Stimulated activated CD8-positive, alpha-beta memory T cell treated with anti-CD3 and anti-CD28 coated beads, Interleukin-7, amount 100 ng/mL, for 1 hour (primary cell): ENCODE measurements around the gene LRP8.

Source experiments
- DNase-seq, 2 donors: peaks; one replicate each; pipeline ENCODE4 v3.0.0-alpha.2; 2020; ENCODE audit warnings: low read depth in 2 of 2

LRP8 gene

DNA sequence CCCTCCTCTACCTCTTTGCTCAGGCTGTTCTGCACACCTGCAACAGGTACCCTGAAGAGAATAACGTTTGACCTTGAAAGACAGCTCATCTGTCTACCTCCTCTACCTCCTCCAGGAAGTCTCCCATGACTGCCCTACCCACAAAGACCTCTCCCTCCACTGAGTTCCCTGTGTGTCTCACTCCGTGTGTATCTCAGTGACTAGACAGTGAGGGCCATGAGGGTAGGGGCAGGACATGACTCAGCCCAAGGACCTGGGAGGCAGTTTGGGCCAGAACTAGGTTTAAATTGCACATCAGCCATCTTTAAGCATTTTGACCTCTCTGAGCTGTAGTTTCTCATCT, 32.0 kb upstream of the LRP8 start:
- DNase-seq: no peak

DNA sequence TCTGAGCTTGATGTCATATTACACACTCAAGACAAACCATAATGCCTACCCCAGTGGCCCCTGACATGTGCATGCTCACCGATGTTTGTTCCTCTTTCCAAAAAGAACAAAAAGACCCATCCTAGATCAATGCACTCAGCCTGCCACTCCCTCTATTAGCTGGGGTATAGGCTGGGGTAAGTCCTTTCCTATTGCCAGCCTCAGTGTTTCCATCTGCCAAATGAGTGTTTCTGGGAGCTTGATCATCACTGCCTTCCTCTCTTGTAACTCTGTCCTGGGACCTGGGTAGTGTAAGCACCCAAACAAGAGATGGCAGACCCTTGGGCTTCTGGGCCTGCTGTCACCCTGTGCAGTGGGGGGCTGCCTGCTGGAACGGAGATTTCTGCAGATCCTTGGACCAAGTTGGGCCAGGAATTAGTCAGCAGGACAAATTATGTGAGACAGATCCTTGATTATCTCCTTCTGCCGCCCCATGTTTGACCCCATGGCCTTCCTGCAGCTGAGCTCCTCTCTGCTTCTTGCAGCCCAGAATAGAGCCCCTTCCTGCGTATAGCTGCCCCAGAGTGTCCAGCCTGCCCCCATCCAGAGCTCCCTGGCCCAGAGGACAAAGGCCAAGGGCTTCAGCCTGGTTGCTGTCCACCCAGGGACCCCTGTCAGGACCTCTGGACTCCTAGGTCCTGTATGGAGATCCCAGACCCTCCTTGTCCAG, 31.5 kb upstream of the LRP8 start:
- DNase-seq: no peak

DNA sequence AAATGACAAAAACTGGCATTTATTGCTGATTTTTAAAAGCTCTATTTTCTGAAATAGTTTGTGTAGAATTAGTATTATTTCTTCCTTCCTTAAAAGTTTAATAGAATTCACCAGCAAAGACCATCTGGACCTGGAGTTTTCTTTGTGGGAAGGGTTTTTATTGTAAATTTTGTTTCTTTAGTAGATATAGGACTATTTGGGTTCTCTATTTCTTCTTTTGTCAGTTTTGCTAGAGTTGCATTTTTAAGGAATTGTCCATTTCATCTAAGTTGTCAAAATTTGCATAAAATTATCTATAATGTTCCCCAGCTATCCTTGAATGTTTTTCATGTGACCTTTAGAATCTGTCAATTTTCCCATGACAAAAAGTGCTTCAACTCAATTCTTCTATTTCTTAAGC, 28.8 kb upstream of the LRP8 start:
- DNase-seq: no peak

DNA sequence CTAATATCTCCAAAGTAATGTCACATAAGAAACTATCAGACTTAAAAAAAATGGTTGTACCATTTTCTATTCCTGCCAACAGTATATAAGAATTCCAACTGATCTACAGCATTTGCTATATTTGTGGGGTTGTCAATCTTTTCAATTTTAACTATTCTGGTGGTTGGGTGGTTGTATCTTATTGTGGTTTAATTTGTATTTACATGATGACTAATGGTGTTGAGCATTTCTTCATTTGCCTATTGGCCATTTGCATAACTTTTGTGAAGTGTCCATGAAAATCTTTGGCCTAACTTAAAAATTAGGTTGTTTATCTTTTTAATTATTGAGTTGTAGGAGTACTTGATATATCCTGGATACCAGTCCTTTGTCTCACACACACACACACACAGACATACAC, 26.2 kb upstream of the LRP8 start:
- DNase-seq: no peak

DNA sequence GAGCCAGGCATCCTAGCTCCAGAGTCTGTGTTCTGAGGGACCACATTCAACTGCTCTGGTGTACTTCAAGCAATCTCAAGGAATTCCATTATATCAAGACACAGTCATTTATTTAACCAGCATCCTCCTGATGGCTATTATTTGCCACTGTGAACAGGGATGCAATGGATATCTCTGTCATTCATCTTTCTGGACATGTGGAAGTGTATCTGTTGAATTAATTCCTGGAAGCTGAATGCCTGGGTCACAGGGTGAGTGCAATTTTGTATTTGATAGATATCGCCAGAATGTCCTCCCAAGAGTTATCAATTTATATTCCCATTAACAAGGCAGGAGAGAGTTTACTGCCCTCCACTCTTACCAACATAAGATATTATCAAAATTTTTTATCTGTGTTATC, 24.7 kb upstream of the LRP8 start:
- no peak for DNase-seq

DNA sequence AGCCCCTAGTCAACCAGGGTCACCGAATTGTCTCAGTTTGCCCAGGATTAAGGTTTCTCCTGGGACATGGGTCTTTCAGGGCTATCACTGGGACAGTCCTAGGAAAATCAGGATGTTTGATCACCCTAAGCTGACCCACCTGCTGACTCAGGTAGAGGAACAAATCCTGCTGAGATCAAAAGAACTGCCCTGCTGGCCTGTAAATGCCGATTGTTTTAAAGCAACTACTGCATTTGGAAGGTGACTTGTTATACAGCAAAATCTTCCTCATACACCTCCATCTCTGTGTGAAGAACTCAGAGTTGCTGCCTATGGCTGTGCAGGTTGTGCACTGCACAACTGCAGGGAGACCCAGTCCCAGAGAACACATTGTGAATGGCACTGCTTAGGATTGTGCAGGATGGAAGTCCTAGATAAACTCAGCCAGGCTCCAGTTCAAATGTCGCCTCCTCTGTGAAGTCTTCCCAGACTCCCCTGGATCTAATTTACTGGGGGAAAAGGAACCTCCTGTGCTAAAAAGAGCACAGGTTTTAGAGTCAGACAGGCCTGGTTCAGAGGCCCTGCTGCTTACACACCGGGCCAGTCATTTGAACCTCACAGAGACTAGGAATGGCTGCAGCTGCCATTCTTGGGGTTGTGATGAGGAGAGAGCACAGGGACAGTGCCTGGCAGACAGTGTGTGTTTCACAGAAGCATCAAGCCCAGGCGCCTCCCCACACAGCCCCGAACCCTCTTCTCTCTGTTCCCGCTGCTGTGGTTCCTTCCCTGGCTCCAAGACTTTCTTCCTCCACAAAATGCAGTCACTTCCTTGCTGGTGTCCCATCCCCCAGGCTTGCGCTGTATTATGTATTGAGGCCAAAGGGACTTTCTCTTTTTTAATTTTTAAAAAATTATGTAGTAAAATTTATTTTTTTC, 23.2 kb upstream of the LRP8 start:
- DNase-seq: no peak

DNA sequence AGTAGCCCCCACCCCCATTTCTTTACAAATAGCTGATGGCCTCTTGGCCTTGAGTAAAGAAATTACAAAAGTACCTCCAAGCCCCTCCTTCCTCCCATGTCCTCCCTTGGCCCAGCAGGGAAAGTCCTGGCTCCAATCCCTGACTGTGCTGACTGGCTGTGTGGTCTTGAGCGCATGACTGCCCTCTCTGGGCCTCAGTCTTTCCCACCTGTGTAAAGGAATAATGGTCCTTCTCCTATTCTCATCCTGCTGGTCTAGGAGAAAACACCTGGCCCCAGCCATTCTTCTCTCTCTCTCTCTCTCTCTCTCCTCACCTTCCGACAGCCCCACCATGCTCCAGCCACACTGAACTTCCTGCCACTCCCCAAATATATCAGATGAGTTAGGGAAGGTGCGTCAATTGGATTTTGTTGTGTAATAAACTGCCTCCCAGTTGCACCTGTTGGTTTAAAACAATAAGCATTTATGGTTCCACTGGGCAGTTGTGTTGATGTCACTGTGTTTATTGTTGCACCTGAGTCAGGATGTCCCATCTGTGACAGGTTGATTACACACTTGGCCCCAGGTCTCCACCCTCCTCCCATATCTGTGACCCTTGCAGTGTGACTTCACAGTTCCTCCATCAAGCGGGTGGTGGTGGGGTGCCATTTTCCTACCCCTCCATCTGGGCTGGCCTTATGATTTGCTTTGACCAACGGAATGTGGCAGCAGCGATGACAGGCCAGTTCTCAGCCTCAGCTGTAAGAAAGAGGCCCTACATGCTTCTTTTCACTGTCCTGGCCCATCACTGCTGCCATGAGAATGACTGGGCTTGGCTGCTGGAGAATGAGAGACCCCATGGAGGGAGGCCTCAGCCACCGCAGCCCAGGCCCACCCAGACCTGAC, 22.3 kb upstream of the LRP8 start:
- DNase-seq: no peak

DNA sequence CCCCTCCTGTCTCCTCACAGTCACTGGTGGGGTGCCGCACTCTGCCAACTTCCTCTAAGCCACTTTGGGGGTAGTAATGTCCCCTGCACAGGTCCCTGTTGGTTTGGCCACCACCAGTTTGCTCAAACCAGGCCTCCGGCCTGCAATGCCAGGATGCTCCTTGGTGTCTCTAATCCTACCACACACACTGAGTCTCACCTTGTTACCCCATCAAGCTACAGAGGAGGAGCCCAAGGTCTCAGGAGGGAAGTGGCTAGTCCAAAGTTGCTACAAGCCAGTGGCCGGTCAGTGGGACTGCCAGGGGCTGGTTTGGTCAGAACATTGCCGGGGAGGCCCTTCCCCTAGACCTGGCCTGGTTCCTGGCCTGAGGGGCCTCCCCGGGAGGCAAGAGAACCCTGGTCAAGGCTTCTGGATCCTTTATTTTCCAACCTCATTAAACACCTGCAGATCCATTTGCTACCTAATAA, 21.5 kb upstream of the LRP8 start:
- no peak for DNase-seq

DNA sequence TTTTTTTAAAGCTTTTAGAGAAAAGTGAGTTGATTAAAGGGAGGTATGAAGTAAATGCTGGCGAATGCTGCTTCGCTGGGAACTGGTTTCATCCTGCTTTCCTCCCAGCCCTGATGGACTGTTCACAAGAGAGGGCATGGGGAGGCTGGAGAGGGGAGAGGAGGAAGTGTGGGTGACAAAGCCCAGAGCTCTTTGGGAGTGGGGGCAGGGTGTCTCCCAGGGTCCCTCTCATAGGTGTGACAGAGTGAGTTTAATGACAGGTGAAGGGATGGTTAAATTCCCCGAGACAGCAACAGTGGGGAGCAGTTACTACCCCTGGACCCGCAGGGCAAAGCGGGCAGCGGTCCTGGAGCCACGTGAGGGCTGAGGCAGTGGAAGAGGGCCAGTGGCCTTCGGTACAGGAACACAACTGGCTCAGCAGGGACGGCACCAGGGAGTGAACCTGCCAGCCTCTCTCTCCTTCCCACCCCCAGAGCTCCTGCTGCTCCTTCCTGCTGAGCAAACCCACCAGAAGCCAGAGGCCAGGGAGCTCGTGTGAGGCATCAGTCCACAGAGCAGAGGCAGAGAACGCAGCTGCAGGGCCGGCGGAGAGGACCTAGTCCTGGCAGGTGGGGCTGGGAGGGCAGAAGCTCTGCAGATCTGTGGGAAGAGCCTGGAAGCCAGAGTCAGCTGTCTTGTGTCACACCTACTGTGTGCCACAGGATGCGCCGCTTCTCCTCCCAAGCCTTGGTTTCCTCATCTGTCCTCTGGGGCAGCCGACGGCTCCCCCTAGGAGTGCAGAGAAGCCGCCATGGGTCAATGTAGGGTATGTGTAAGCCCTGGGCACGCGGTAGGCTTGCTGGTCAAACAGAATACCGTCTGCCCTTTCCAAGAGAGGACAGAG, 20.9 kb upstream of the LRP8 start:
- no peak for DNase-seq

DNA sequence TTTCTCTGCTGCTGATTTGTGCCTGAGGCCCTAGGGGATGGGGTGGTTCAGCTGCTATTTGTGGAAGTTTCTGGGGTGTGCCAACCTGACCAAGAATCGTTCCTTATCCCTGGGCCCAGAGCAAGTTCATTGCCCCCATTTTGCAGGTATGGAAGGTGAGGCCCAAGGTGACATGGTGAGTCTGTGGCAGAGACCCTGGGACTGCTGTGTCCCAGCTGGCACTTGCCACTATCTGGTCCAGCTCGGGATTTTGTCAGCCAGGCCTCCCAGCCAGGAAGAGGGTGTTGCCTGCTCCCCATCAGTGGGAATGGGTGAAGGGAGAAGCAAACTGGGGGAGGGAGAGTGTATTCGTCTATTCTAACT, 18.9 kb upstream of the LRP8 start:
- DNase-seq: no peak

DNA sequence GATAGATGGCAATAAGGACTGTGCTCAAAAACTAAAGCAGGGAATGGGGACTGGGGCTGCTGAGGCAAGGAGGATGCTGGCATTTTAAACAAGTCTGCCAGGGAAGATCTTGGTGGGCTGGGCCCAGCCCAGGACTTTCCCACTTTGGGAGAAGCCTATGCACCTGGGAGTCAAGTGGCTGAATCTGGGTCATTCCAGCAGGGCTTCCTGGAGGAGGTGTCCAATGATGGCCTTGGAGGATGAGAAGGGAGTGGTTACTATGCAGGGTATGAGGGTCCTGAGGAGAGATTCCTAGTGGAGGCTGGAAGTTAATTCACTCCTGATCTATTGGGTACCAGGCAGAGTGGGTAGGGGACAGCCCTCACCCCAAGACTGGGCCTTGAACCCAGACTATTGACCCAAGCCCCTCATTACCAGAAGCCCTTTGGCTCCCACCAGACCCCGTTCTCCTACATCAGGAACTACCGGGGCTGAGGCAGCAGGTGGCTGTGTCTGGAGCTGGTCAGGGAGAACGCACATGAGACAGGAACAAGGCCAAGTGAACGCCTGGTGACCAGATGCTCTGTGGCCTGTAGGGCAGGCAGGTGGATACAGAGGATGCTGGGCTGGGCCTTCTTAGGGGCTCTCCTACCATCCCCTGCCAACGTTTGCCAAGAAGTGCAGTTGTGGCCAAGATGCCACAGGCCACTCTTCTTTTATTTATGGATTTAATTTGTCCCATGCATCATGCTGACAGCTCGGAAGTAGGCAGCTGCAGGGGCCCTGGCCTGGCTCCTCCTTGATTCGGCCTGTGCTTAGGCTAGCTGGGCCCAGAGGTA, 18.3 kb upstream of the LRP8 start:
- DNase-seq: no peak

DNA sequence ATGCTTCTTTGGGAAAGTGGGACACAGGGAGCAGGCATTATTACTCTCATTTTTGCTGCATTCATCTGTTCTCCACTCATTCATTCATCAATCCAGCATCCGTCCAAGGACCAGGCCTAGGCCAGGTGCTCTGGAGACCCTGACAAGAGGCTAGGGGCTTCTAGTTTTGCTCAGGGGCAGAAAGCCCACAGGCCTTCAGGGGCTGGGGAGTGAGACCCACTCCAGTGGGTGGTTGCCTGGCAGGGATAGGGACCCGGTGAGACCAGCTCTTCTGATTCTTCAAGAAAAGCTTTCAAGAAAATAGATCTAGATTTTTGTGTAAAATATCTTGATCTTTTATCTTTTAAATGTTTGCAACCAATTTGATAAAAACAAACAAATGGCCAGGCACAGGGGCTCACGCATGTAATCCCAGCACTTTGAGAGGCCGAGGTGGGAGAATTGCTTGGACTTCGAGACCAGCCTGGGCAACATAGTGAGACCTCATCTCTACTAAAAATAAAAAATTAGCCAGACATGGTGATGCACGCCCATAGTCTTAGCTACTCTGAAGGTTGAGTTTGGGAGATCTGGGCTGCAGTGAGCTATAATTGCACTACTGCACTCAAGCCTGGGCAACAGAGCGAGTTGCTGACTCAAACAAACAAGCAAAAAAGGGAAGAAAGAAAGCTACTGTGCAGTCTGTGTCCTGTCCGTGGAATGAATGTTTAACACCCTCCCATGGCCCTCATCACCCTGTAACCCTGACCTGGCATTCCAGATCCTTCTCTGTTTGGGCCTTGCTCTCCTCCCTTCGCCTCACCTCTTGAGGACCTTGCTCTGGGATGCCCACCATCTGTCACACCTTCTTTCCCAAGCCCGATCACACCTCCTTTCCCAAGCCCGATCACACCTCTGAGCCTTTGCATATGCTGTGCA, 17.3 kb upstream of the LRP8 start:
- no peak for DNase-seq

DNA sequence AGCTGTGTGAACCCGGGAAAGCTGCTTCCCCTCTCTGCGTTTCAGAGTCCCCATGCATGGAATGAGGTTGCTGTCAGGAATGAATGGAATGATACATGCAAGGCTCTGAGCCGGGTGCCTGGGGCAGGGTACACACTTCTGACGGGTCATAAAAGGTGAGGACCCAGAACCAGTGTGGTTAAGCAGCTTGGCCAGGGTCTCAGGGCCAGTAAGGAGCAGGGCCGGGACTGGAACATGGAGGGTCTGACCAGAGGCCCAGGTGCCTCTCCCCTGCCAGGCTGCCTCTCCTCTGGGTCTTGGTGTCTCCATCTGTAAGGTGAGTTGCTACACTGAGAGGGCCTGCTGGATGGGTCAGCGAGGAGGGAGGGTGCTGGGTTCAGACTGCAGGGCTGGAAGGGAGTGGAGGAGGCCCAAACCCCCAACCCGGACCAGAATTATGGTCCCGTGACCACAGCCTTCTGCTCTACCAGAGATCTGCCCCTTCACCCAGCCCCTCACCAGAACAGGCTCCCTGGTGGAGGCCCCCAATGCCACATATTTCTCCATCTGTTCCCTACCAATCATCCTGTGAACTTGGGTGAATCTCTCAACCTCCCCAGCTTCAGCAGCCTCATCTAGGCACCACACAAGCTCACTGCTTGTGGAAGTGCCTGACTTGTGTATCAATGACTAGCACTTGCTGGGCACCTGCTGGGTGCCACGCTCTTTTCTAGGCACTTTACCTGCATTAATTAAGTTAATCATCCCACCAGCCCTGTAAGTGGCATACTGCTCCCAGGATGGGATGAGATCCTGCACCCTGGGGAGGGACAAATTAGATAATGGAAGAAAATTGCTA, 16.2 kb upstream of the LRP8 start:
- DNase-seq: no peak

DNA sequence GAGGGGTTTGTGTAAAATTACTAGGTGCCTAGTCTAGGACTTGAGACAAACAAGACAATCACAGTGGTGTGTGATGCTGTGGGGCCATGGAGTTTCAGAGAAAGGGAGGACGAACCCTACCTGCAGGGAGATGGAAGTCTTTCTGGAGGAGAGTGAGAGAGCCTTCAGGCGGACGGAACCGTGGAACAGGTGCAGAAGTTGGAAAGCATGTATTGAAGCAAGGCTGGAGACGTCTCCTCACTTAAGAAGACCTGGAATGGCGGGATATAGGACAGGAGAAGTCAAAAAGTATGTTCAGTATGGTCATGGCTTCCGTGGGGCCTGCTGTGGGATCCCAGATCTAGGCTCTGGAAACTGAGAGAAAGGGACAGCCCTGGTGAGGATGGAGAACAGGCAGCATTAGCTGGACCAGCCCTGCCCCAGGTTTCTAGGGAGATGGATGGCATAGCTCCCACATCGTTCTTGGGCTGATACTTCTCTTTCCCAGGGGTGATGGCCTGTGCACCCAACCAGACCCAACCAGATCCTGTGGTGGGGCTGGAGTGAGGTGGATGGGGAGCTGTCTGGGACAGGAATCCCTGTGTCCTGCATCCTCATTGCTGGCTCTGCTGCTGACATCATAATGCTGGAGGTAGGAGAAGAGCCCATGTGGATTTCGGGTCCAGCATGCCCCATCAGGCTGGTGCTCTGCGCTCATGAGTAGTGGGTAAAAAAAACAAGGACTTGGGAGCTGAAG, 15.0 kb upstream of the LRP8 start:
- DNase-seq: no peak

DNA sequence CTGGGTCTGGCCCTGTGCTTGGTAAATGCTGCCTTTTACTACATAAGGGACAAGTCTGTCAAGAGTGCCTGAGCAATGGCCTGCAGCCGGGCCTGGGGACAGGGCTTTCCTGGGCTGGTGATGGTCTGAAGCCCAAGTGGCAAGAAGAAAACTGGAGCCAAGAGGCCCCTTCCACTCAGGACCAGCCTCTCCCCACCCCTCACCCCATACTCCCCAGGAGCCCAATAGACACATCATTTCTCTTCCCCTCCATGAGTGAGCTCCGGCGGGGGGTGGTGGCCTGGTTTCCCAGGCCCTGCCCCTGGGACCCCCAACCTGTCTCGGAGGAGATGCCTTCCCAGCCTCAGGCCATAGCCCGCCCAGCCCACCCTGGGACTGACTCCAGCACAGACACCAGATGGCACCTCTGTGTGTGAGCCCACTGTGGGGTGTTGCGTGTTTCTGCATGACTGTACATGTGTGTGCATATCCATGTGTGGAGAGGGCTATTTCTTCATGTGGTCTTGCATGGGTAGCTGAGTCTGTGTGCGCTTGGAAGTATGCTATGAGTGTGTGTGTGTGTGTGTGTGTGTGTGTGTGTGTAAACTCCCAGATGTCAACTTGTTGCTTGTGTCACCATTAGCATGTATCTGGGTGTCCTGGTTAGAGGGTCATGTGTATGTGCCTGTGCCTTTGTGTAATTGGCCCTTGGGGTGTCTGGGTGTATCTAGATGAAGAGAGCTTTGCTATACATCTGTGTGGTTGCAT, 14.3 kb upstream of the LRP8 start:
- DNase-seq: no peak

DNA sequence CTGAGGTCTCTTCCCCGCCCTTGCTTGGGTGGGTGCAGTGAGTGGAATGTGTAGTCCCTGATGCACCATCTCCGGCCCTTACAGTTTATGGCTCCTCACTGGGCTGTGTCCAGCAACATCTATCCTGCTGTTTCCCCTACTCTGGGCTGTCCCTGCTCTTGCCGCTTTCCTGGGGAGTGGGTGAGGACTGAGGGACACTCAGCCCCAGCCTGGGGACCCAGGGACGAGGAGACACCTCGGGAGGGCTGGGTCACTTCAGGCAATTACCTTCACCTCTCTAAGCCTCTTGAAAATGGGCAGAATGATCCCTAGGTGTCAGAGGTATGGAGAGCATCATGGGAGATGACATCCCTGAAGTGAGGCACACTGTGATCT, 13.6 kb upstream of the LRP8 start:
- DNase-seq: no peak
